Measurements from ENCODE around the gene FBXL16. TPM values are rescaled to one million over a fixed set of nuclear protein-coding genes. Genes with fewer than 3 reads are reported as not detected.

The FBXL16 gene
- total RNA-seq, 4 donors from 2014 or later, result 5.8 to 7.5 (median 6.9) TPM

DNA sequence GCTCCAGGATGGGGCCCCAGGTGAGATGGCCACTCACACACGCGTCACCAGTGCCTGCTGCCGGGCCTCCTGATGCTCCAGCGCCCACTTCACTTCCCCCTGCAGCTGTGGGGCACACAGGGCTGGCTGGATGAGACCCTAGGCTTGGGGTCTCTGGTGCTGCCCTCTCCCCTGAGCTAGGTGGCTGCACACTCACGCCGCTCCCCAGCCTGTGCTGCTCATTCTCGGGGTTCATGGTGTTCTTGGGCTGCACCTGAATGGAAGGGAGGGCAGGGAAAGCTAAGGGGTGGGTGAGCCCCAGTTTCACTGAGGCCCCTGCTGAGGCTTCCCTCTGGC lies 19.4 kb upstream of the FBXL16 start:
- no peak for DNase-seq
- TF ChIP-seq, protein P1, sequence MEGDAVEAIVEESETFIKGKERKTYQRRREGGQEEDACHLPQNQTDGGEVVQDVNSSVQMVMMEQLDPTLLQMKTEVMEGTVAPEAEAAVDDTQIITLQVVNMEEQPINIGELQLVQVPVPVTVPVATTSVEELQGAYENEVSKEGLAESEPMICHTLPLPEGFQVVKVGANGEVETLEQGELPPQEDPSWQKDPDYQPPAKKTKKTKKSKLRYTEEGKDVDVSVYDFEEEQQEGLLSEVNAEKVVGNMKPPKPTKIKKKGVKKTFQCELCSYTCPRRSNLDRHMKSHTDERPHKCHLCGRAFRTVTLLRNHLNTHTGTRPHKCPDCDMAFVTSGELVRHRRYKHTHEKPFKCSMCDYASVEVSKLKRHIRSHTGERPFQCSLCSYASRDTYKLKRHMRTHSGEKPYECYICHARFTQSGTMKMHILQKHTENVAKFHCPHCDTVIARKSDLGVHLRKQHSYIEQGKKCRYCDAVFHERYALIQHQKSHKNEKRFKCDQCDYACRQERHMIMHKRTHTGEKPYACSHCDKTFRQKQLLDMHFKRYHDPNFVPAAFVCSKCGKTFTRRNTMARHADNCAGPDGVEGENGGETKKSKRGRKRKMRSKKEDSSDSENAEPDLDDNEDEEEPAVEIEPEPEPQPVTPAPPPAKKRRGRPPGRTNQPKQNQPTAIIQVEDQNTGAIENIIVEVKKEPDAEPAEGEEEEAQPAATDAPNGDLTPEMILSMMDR (IDR thresholded peaks at IDR 0.05), result no peak
- TF ChIP-seq POLR2A (IDR thresholded peaks at IDR 0.05), result no peak
- no peaks in the 10 kb centered on the region for H3K27me3 ChIP-seq
- H3K4me1 ChIP-seq, result peaks cover 34 to 41% of the 10 kb centered on the region in 2 donors
- 68% methylated on average over 5 of the region's 7 CpGs; no CpG with 5 or more reads in 1 of the 2 donors for WGBS, 2 donors
- no peak overlapping the region for H3K27ac ChIP-seq
- H3K36me3 ChIP-seq, result no peaks in the 10 kb centered on the region
- intact Hi-C loops (cut with DNase I), result no loop called here
- H3K9me3 ChIP-seq, result no peaks in the 10 kb centered on the region
- no peak overlapping the region for H3K4me3 ChIP-seq (replicated peaks in 1 of 3)

DNA sequence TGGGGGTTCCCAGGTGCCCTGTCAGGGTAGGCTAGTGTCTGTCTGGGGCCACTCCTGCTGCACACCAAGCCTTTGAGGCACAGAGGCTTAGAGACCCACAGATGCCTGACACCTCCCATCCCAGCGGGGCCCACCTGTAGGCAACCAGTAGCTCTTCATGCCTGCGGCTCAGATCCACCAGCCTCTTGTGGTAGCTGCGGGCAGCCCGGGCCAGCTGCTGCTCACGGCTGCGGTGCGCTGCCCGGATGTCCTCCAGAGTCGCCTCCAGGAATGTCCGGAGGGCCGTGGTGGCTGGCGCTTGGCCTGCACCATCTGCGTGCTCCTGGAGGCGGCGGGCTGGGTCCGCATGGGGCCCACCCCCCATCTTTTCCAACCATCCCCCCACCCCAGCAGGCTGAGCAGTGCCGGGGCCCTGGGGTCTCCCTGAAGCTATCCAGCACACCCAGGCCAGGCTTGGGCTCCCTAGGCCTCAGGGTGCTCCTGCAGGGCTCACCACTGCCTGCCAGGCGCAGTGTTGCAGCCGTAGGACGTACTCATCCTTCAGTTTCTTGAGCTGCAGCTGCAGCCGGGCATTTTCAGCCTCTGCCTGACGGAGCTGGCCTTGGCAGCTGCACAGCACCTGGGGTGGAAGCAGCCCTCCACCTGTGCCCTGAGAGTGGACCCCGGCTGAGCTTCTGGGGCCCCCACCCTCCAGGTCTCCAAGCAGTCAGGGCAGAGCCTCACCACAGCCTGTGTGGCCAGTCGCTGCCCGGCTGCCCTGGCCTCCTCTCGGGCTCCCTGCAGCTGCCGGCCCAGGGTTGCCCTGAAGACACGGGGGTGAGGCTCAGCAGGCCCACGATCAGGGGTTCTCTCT lies 18.8 kb upstream of the FBXL16 start:
- Histone ChIP-seq H3K9me3 (no peaks in the 10 kb centered on the region), H3K36me3 (no peaks in the 10 kb centered on the region), H3K4me3 (replicated peaks in 1 of 3) (no peak overlapping the region), H3K4me1 (peaks cover 37 to 45% of the 10 kb centered on the region in 2 donors), H3K27me3 (no peaks in the 10 kb centered on the region), H3K27ac (no peak overlapping the region)
- intact Hi-C loops (cut with DNase I), result no loop called here
- WGBS, 2 donors, result 76 to 77% methylated on average over 12 to 15 of the region's 29 CpGs
- no peak for DNase-seq
- TF ChIP-seq, protein P1 (IDR thresholded peaks at IDR 0.05), result no peak
- TF ChIP-seq POLR2A (IDR thresholded peaks at IDR 0.05), result no peak

DNA sequence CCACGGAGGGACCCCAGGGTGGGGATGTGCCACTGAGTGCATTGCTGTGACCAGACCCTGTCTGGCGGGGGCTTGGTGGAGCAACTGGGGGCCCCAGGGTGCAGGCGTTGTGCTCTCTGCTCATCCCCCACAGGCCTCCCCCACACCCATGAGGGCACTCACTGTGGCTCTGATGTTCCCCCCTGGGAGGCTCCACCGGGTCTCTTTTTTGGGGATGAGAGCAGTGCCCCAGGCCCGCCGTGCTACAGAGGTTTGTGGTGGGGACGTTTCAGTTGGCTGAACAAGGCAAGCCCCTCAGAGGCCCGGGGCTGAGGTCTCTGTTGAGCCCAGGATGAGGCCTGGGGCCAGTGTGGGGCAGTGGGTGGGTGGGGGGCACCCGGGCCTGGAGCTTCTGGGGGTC lies 18.1 kb upstream of the FBXL16 start:
- Histone ChIP-seq H3K4me3 (replicated peaks in 1 of 3) (no peak overlapping the region), H3K9me3 (no peaks in the 10 kb centered on the region), H3K27ac (no peak overlapping the region), H3K27me3 (no peaks in the 10 kb centered on the region), H3K4me1 (peaks cover 33 to 49% of the 10 kb centered on the region in 2 donors), H3K36me3 (no peaks in the 10 kb centered on the region)
- TF ChIP-seq, protein P1 (IDR thresholded peaks at IDR 0.05), result no peak
- no peak for TF ChIP-seq POLR2A (IDR thresholded peaks at IDR 0.05)
- intact Hi-C loops (cut with DNase I), result no loop called here
- no peak for DNase-seq
- WGBS, 2 donors, result 90 to 94% methylated on average over 2 to 6 of the region's 9 CpGs

DNA sequence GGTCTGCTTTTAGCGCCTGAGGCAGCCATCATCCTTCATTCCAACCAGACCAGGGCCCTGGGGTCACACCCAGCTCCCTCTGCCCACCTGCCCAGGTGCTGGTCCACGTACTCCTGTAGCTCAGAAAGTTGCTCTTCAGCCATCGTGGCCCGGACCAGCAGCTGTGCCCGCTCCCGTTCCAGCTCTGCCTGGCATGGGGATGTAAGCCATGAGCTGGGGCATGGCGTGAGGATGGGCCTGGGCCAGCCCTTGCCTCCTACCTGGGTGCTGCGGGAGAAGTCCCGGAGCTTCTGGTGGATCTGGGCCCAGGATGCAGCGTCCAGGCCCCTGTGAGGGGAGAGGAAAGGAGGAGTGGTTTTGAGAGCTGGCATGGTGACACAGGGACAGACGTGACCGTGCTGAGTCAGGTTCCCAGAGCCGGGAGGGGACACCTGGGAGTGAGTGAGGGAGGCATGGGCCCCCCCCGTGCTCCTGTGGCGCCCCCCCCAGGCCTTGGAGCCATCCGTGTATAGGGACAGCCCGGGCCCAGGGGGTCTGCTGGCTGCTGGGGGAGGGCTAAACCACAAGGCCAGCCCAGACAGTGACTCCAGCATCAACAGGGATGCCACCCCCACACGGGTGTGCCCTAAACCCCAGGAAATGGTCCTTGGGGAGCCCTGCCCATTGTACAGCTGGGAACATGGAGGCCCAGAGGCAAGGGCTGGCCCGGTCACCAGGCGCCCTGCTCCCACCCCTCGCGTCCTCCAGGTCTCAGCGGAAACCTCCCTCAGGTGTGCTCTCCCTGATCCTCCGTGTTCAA lies 17.4 kb upstream of the FBXL16 start:
- H3K4me3 ChIP-seq (replicated peaks in 1 of 3), result no peak overlapping the region
- H3K27ac ChIP-seq, result no peak overlapping the region
- intact Hi-C loops (cut with DNase I), result no loop called here
- WGBS, 2 donors, result 86 to 94% methylated on average over 14 to 23 of the region's 24 CpGs
- DNase-seq, result no peak
- no peaks in the 10 kb centered on the region for H3K9me3 ChIP-seq
- TF ChIP-seq, protein P1 (IDR thresholded peaks at IDR 0.05), result no peak
- TF ChIP-seq POLR2A (IDR thresholded peaks at IDR 0.05), result no peak
- no peaks in the 10 kb centered on the region for H3K36me3 ChIP-seq
- peaks cover 27 to 49% of the 10 kb centered on the region in 2 donors for H3K4me1 ChIP-seq
- H3K27me3 ChIP-seq, result no peaks in the 10 kb centered on the region
